OCI-LY1 (cell line): ENCODE data around the gene PANK4.

Source experiments
- CTCF ChIP-seq: fragments of 200-600 bp; sonication (generic), shearing (Covaris generic); IDR thresholded peaks from 2 replicates; pipeline ENCODE4 v1.5.1; 2017; ENCODE audit warnings: mild to moderate bottlenecking, antibody characterized with exemption, low read length, moderate library complexity, mixed read lengths
- EZH2 ChIP-seq: fragments of 200-600 bp; sonication (generic), shearing (Covaris generic); IDR thresholded peaks from 2 replicates; pipeline ENCODE4 v1.8.0; 2017; ENCODE audit warnings: borderline replicate concordance, mixed run types, mild to moderate bottlenecking, antibody characterized with exemption, low read length, moderate library complexity, mixed read lengths

GRCh38 chr1:2504225-2504948 lies 22.0 kb downstream of the PANK4 start:
- no peak for TF ChIP-seq CTCF
- TF ChIP-seq EZH2: no peak
